B cell (primary cell): ENCODE measurements around the gene TSPOAP1.

Experiments used
- EZH2 ChIP-seq: IDR thresholded peaks from 2 replicates; pipeline ENCODE4 v1.6.1; 2012; ENCODE audit warnings: borderline replicate concordance, low read depth, mild to moderate bottlenecking, moderate library complexity, low read length; ENCODE audit not compliant: insufficient read depth, poor library complexity, severe bottlenecking
- TF ChIP-seq, protein P1 (sequence below): fragments of 200-600 bp; IDR thresholded peaks from one replicate; pipeline ENCODE4 v1.8.0; 2022; ENCODE audit warnings: antibody characterized with exemption, mild to moderate bottlenecking

DNA sequence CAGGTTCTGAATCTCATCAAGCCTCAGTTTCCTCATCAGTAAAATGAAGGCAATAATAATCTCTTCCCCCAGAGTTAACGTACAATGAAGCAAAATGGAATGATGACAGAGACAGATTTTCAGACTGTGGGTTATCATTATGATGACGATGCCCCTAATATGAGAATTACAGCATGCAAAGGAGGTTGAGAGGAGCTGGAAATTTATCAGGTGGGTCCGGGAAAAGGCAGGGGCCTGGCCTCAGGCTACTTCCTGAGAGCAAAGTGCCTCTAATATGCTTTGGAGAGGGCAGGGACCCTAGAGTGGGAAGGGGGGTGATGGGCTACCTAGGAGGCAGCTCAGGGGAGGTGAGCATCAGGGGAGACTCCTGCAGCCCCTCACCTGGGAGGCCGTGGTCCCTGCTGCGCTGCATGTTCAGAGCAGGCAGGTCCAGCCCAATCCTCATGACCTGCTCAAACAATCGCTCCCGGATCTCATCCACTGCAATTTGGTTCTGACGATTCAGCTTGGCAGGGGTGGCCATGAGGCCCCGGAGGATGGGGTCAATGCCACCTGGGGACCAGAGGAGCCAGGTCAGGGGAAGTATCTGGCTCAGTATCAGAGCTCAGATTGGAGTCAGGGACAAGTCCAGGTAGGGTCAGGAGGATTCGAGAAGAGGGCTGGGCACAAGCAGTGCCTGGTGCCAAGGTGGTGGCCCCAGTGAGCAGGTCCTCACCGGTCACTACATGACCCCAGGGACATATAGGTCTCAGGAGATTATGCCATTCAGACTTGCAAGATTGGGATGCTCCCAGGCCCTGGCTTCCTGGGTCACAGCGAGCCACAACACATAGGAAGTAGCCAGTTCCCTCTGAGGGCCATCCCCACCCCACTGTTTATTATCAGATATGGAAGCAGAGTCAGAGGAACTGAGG is 56.0 kb downstream of the TSPOAP1 start:
- TF ChIP-seq, protein P1, sequence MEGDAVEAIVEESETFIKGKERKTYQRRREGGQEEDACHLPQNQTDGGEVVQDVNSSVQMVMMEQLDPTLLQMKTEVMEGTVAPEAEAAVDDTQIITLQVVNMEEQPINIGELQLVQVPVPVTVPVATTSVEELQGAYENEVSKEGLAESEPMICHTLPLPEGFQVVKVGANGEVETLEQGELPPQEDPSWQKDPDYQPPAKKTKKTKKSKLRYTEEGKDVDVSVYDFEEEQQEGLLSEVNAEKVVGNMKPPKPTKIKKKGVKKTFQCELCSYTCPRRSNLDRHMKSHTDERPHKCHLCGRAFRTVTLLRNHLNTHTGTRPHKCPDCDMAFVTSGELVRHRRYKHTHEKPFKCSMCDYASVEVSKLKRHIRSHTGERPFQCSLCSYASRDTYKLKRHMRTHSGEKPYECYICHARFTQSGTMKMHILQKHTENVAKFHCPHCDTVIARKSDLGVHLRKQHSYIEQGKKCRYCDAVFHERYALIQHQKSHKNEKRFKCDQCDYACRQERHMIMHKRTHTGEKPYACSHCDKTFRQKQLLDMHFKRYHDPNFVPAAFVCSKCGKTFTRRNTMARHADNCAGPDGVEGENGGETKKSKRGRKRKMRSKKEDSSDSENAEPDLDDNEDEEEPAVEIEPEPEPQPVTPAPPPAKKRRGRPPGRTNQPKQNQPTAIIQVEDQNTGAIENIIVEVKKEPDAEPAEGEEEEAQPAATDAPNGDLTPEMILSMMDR: no peak
- TF ChIP-seq EZH2: no peak
